Stomach (tissue), 9 donors: ENCODE measurements around the gene TTLL11. TPM values are rescaled to one million over a fixed set of nuclear protein-coding genes. Genes with fewer than 3 reads are reported as not detected.

ENCODE experiments used
- DNase-seq, 2 donors: peaks; one replicate each; pipeline versions ENCODE4 v3.0.0 to v3.0.0-alpha.2; 2013 to 2019
- H3K27ac ChIP-seq, 5 donors: fragments of 200-600 bp in 4 of 5; sonication (generic) in 4 of 5; one replicate each; pipeline ENCODE4 v1.5.1; 2013 to 2019; ENCODE audit warnings: mild to moderate bottlenecking in 1 of 5, moderate library complexity in 1 of 5
- H3K27me3 ChIP-seq, 3 donors: fragments of 200-600 bp; sonication (generic); one replicate each; pipeline ENCODE4 v1.5.1; 2017 to 2019; ENCODE audit warnings: mixed run types in 1 of 3
- H3K36me3 ChIP-seq, 4 donors: fragments of 200-600 bp; sonication (generic); 1 replicate in 3 of 4; 2 replicates in 1 of 4; pipeline ENCODE4 v1.5.1; 2016 to 2019
- H3K4me1 ChIP-seq, 4 donors: fragments of 200-600 bp; sonication (generic); one replicate each; pipeline ENCODE4 v1.5.1; 2016 to 2019
- H3K4me3 ChIP-seq, 4 donors: fragments of 200-600 bp; sonication (generic) in 3 of 4; one replicate each; pipeline ENCODE4 v1.5.1; 2016 to 2019; ENCODE audit warnings: mild to moderate bottlenecking in 1 of 4
- H3K9me3 ChIP-seq, 4 donors: fragments of 200-600 bp; sonication (generic); one replicate each; pipeline ENCODE4 v1.5.1; 2016 to 2019
- CTCF ChIP-seq, 7 experiments: fragments of 450-650 bp in 4 of 7; fragments of 200-600 bp in 3 of 7; sonication (generic) in 3 of 7; IDR thresholded peaks; one replicate each; pipeline ENCODE4 v1.5.1; 2016 to 2019; ENCODE audit warnings: antibody characterized with exemption in 7 of 7, control low read depth in 2 of 7, mild to moderate bottlenecking in 1 of 7
- EP300 ChIP-seq: sonication (generic); formaldehyde crosslinking; IDR thresholded peaks from one replicate; pipeline ENCODE4 v1.6.1; 2017; ENCODE audit warnings: antibody characterized with exemption
- POLR2A ChIP-seq, 4 donors: fragments of 450-650 bp; IDR thresholded peaks; one replicate each; pipeline ENCODE4 v1.6.1; 2016; ENCODE audit warnings: antibody characterized with exemption in 4 of 4, control low read depth in 2 of 4, mild to moderate bottlenecking in 1 of 4, moderate library complexity in 1 of 4
- POLR2AphosphoS5 ChIP-seq, 3 donors: sonication (generic); formaldehyde crosslinking; IDR thresholded peaks; one replicate each; pipeline ENCODE4 v1.6.1; 2016; ENCODE audit warnings: antibody characterized with exemption in 3 of 3
- WGBS, 5 donors: extraction: QIAGEN DNeasy Blood & Tissue Kit in 3 of 5; methylation state at CpG; one replicate each; pipeline versions ENCODE4 v1.1.5 to v1.1.7; 2013 to 2018; 5-methylcytosine and 5-hydroxymethylcytosine counted together
- intact Hi-C: fragments of 100-400 bp; cut with DNase I; formaldehyde crosslinking; loops from one replicate; pipeline ENCODE4 v1.15.1; 2023; ENCODE audit warnings: low total_unique reads
- polyA plus RNA-seq, 3 donors: library from polyadenylated mRNA; stranded (reverse); fragments of 200-250 nt; gene quantifications; one replicate each; pipeline ENCODE4 v1.2.3, GENCODE V29; 2013
- total RNA-seq, 5 donors: library from RNA; depleted of rRNA; stranded (reverse); fragments of >200 nt; gene quantifications; one replicate each; pipeline versions ENCODE4 v1.1.0 to v1.2.3, GENCODE V29; 2014 to 2016
- donor health status: healthy with polysubstance abuse.
- donor health status: Bipolar disorder and iron deficiency.
- donor health status: healthy.

Gene TTLL11
- total and polyA plus RNA-seq, 8 donors = 3.6 to 18.2 (median 9.4) TPM

GRCh38 chr9:121783521-121784507 is 309.3 kb downstream of the TTLL11 start:
- H3K27me3 ChIP-seq = no peaks in the 10 kb centered on the region
- peaks cover 43 to 77% (median 74%) of the 10 kb centered on the region in 4 donors for H3K36me3 ChIP-seq
- peaks cover 5 to 10% (median 7%) of the 10 kb centered on the region in 4 donors for H3K4me1 ChIP-seq
- H3K27ac ChIP-seq = no peak overlapping the region
- no peaks in the 10 kb centered on the region for H3K9me3 ChIP-seq
- no peak overlapping the region for H3K4me3 ChIP-seq
- intact Hi-C loops = no loop called here
- peak; percentile 22 to 51 for DNase-seq
- TF ChIP-seq EP300 (no peak), POLR2AphosphoS5 (IDR thresholded peaks at IDR 0.05) (no peak), POLR2A (IDR thresholded peaks at IDR 0.05) (no peak)
- WGBS, 5 donors = 80 to 83% (median 82%) methylated on average over 19 to 26 of the region's 26 CpGs

GRCh38 chr9:121783111-121783510 is 310.0 kb downstream of the TTLL11 start:
- DNase-seq = no peak
- intact Hi-C loops = no loop called here
- peaks cover 5 to 16% (median 8%) of the 10 kb centered on the region in 4 donors for H3K4me1 ChIP-seq
- H3K4me3 ChIP-seq = no peak overlapping the region
- no peak overlapping the region for H3K27ac ChIP-seq
- peaks cover 43 to 84% (median 80%) of the 10 kb centered on the region in 4 donors for H3K36me3 ChIP-seq
- TF ChIP-seq POLR2A (IDR thresholded peaks at IDR 0.05) (no peak), EP300 (no peak), CTCF (IDR thresholded peaks at IDR 0.05) (no peak), POLR2AphosphoS5 (IDR thresholded peaks at IDR 0.05) (no peak)
- no peaks in the 10 kb centered on the region for H3K27me3 ChIP-seq
- H3K9me3 ChIP-seq = peaks cover 0 to 2% (median 0%) of the 10 kb centered on the region in 4 donors
- WGBS, 5 donors = 74 to 92% (median 87%) methylated on average over 2 of the region's 2 CpGs

GRCh38 chr9:121782514-121783110 is 310.5 kb downstream of the TTLL11 start:
- H3K27me3 ChIP-seq = no peaks in the 10 kb centered on the region
- peak; percentile 4 to 19 for DNase-seq
- H3K27ac ChIP-seq = no peak overlapping the region
- H3K4me3 ChIP-seq = no peak overlapping the region
- peaks cover 5 to 16% (median 8%) of the 10 kb centered on the region in 4 donors for H3K4me1 ChIP-seq
- TF ChIP-seq CTCF (IDR thresholded peaks at IDR 0.05) (no peak), POLR2A (IDR thresholded peaks at IDR 0.05) (no peak), POLR2AphosphoS5 (IDR thresholded peaks at IDR 0.05) (no peak), EP300 (no peak)
- H3K36me3 ChIP-seq = peaks cover 43 to 89% (median 85%) of the 10 kb centered on the region in 4 donors
- peaks cover 0 to 6% (median 0%) of the 10 kb centered on the region in 4 donors for H3K9me3 ChIP-seq
- intact Hi-C loops = no loop called here
- 86 to 94% (median 90%) methylated on average over 16 to 17 of the region's 17 CpGs for WGBS, 5 donors

GRCh38 chr9:121781701-121782464 is 311.2 kb downstream of the TTLL11 start:
- H3K27me3 ChIP-seq = no peaks in the 10 kb centered on the region
- peaks cover 43 to 96% (median 92%) of the 10 kb centered on the region in 4 donors for H3K36me3 ChIP-seq
- intact Hi-C loops = no loop called here
- DNase-seq = peak; percentile 1 to 18
- H3K4me1 ChIP-seq = peaks cover 5 to 16% (median 8%) of the 10 kb centered on the region in 4 donors
- no peak overlapping the region for H3K27ac ChIP-seq
- H3K9me3 ChIP-seq = peaks cover 0 to 6% (median 0%) of the 10 kb centered on the region in 4 donors
- WGBS, 5 donors = 90 to 97% (median 94%) methylated on average over 15 to 17 of the region's 17 CpGs
- TF ChIP-seq CTCF (IDR thresholded peaks at IDR 0.05) = no peak
- no peak for TF ChIP-seq POLR2A (IDR thresholded peaks at IDR 0.05)
- TF ChIP-seq EP300 = no peak
- no peak for TF ChIP-seq POLR2AphosphoS5 (IDR thresholded peaks at IDR 0.05)
- no peak overlapping the region for H3K4me3 ChIP-seq
